HepG2 (cell line): ENCODE data around the gene NRP1.

ENCODE experiments used
- DPF2 ChIP-seq: sonication (generic); formaldehyde crosslinking; IDR thresholded peaks from 2 replicates; pipeline ENCODE4 v1.4.0; 2020; ENCODE audit warnings: mild to moderate bottlenecking, low read depth, missing genetic modification reagents, borderline replicate concordance
- POLR2A ChIP-seq, 2 experiments: IDR thresholded peaks; 2 replicates each; pipeline ENCODE4 v1.6.1; 2011; ENCODE audit warnings: low read depth in 2 of 2, low read length in 2 of 2, mild to moderate bottlenecking in 1 of 2, moderate library complexity in 1 of 2; ENCODE audit not compliant: insufficient read depth in 1 of 2
- SMARCE1 ChIP-seq: fragments of 450-650 bp; IDR thresholded peaks from 2 replicates; pipeline ENCODE4 v1.6.1; 2017; ENCODE audit warnings: borderline replicate concordance
- ZNF160 ChIP-seq: sonication (generic); formaldehyde crosslinking; IDR thresholded peaks from 2 replicates; pipeline ENCODE4 v1.8.0; 2022; ENCODE audit warnings: mild to moderate bottlenecking, inconsistent platforms, missing genetic modification reagents
- TF ChIP-seq, protein P1 (sequence below): sonication (generic); formaldehyde crosslinking; IDR thresholded peaks from 2 replicates; pipeline ENCODE4 v1.4.0; 2020; ENCODE audit warnings: missing genetic modification reagents, mild to moderate bottlenecking, borderline replicate concordance

GRCh38 chr10:33325929-33326328, 8.5 kb downstream of the NRP1 start:
- TF ChIP-seq SMARCE1 (no peak), DPF2 (CRISPR knock-in tag) (no peak), ZNF160 (CRISPR knock-in tag) (no peak), POLR2A (IDR thresholded peaks at IDR 0.05; ENCODE audit: insufficient read depth in 1 of 2, low read depth in 2 of 2, low read length in 2 of 2) (no peak)
- TF ChIP-seq, protein P1, sequence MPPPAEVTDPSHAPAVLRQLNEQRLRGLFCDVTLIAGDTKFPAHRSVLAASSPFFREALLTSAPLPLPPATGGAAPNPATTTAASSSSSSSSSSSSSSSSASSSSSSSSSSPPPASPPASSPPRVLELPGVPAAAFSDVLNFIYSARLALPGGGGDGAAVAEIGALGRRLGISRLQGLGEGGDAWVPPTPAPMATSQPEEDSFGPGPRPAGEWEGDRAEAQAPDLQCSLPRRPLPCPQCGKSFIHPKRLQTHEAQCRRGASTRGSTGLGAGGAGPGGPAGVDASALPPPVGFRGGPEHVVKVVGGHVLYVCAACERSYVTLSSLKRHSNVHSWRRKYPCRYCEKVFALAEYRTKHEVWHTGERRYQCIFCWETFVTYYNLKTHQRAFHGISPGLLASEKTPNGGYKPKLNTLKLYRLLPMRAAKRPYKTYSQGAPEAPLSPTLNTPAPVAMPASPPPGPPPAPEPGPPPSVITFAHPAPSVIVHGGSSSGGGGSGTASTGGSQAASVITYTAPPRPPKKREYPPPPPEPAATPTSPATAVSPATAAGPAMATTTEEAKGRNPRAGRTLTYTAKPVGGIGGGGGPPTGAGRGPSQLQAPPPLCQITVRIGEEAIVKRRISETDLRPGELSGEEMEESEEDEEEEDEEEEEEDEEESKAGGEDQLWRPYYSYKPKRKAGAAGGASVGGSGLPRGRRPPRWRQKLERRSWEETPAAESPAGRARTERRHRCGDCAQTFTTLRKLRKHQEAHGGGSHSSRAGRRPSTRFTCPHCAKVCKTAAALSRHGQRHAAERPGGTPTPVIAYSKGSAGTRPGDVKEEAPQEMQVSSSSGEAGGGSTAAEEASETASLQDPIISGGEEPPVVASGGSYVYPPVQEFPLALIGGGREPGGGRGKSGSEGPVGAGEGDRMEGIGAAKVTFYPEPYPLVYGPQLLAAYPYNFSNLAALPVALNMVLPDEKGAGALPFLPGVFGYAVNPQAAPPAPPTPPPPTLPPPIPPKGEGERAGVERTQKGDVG, result no peak
